Right lobe of liver (tissue), 6 donors: ENCODE results near the gene KLF11. TPM values are rescaled to one million over a fixed set of nuclear protein-coding genes. Genes with fewer than 3 reads are reported as not detected.

ENCODE experiments used
- ATAC-seq, 4 donors: fragments of 200-7000 bp; cut with Tn5 transposase; one replicate each; pipeline ENCODE4 v1.9.1; 2020; ENCODE audit warnings: mild to moderate bottlenecking in 4 of 4, moderate library complexity in 4 of 4
- DNase-seq, 3 donors: peaks; one replicate each; pipeline ENCODE4 v3.0.0-alpha.2; 2020
- H3K27ac ChIP-seq, 3 donors: fragments of 200-600 bp; one replicate each; pipeline ENCODE4 v1.8.0; 2022
- H3K27me3 ChIP-seq, 2 donors: fragments of 200-600 bp; one replicate each; pipeline ENCODE4 v1.8.0; 2022
- H3K36me3 ChIP-seq, 4 donors: fragments of 200-600 bp; sonication (generic) in 1 of 4; one replicate each; pipeline versions ENCODE4 v1.5.1 to v1.8.0; 2017 to 2022; ENCODE audit warnings: control low read depth in 1 of 4
- H3K4me1 ChIP-seq, 4 donors: fragments of 200-600 bp; sonication (generic) in 1 of 4; one replicate each; pipeline versions ENCODE4 v1.5.1 to v1.8.0; 2017 to 2022; ENCODE audit warnings: control low read depth in 1 of 4
- H3K4me3 ChIP-seq, 3 donors: fragments of 200-600 bp; one replicate each; pipeline ENCODE4 v1.8.0; 2022
- H3K9me3 ChIP-seq, 4 donors: fragments of 200-600 bp; sonication (generic) in 1 of 4; one replicate each; pipeline versions ENCODE4 v1.5.1 to v1.8.0; 2017 to 2022; ENCODE audit warnings: control low read depth in 1 of 4
- CTCF ChIP-seq, 4 donors: fragments of 200-600 bp in 3 of 4; fragments of 450-650 bp in 1 of 4; IDR thresholded peaks; one replicate each; pipeline versions ENCODE4 v1.5.1 to v1.8.0; 2016 to 2022; ENCODE audit warnings: antibody characterized with exemption in 4 of 4, mild to moderate bottlenecking in 2 of 4
- POLR2A ChIP-seq: fragments of 450-650 bp; IDR thresholded peaks from one replicate; pipeline ENCODE4 v1.6.1; 2017; ENCODE audit warnings: antibody characterized with exemption, mild to moderate bottlenecking
- WGBS: methylation state at CpG from one replicate; pipeline ENCODE4 v1.1.6; 2018; ENCODE audit warnings: low coverage, low lambda C conversion rate; ENCODE audit not compliant: insufficient coverage; ENCODE audit errors: missing lambda C conversion rate; 5-methylcytosine and 5-hydroxymethylcytosine counted together
- intact Hi-C, 2 donors: fragments of 100-400 bp; cut with DNase I; formaldehyde crosslinking; loops; one replicate each; pipeline versions ENCODE4 v1.11.2 to v1.14.1; 2022
- total RNA-seq, 6 experiments: library from RNA; depleted of rRNA in 2 of 6; stranded (reverse); fragments of >200 nt in 2 of 6; fragmentation: NEBNext Ultra II Directional in 3 of 6; extraction: Animal tissue kit (Norgen Biotek cat#: 25700) in 3 of 6; gene quantifications; one replicate each; pipeline versions ENCODE4 v1.1.0 to v1.2.4, GENCODE V29; 2016 to 2023
- donor health status: DM: no; HTN: yes; CAD: no.
- donor health status: DM: no; HTN: no; CAD: no.
- donor health status: DM: no; HTN: no; CAD: no.
- donor health status: DM: no; HTN: yes; CAD: no.
- donor health status: DM: no; HTN: yes; CAD: no.

Gene KLF11
- total RNA-seq, 6 experiments from 2014 or later = 10.9 to 40.1 (median 27.8) TPM

- peak; percentile 98 to 99 (median 99) for DNase-seq
- Histone ChIP-seq H3K9me3 (no peaks in the 10 kb centered on the region), H3K27me3 (no peaks in the 10 kb centered on the region), H3K4me3 (peak overlapping the region; percentile 62 to 85 (median 81)), H3K4me1 (peaks cover 0 to 66% (median 21%) of the 10 kb centered on the region in 4 donors), H3K27ac (peak overlapping the region; percentile 89 to 98 (median 95)), H3K36me3 (peaks cover 3 to 21% (median 12%) of the 10 kb centered on the region in 4 donors)
- peak; percentile 54 to 81 (median 64) for ATAC-seq
- WGBS = 8% methylated on average over 12 of the region's 90 CpGs
- no peak for TF ChIP-seq CTCF (IDR thresholded peaks at IDR 0.05)
- TF ChIP-seq POLR2A = peak; percentile 65
- intact Hi-C loops = no loop called here
Observed at GRCh38 chr2:10043906-10044601, 704 bp downstream of the KLF11 start.

GRCh38 chr2:10045561-10046355 lies 2.4 kb downstream of the KLF11 start:
- Histone ChIP-seq H3K27ac (peak overlapping the region; percentile 89 to 95 (median 94)), H3K36me3 (peaks cover 3 to 33% (median 18%) of the 10 kb centered on the region in 4 donors), H3K4me3 (peak overlapping the region; percentile 62 to 85 (median 81)), H3K9me3 (no peaks in the 10 kb centered on the region), H3K27me3 (no peaks in the 10 kb centered on the region), H3K4me1 (peaks cover 0 to 60% (median 22%) of the 10 kb centered on the region in 4 donors)
- intact Hi-C loops = loop anchor here (5.0 kb wide), 1 partner anchor 58 kb away; no protein-coding TSS in a partner anchor
- no peak for TF ChIP-seq CTCF (IDR thresholded peaks at IDR 0.05)
- TF ChIP-seq POLR2A = peak; percentile 96
- DNase-seq (peak; percentile 88 to 92 (median 92)), ATAC-seq (peak; percentile 54 to 65 (median 60))
- 22% methylated on average over 12 of the region's 20 CpGs for WGBS

- H3K27ac ChIP-seq = peak overlapping the region in 2 of 3 donors; percentile 2 to 94
- peaks cover 3 to 34% (median 23%) of the 10 kb centered on the region in 4 donors for H3K36me3 ChIP-seq
- ATAC-seq (no peak), DNase-seq (peak in 1 of 3 donors; percentile 53)
- intact Hi-C loops = loop anchor here (5.0 kb wide), 1 partner anchor 60 kb away; no protein-coding TSS in a partner anchor
- WGBS = 25% methylated on average over 7 of the region's 7 CpGs
- peak overlapping the region in 2 of 3 donors; percentile 81 to 85 for H3K4me3 ChIP-seq
- TF ChIP-seq POLR2A = no peak
- TF ChIP-seq CTCF (IDR thresholded peaks at IDR 0.05) = peak in 1 of 4 donors; percentile 12
- peaks cover 0 to 48% (median 16%) of the 10 kb centered on the region in 4 donors for H3K4me1 ChIP-seq
- no peaks in the 10 kb centered on the region for H3K9me3 ChIP-seq
- no peaks in the 10 kb centered on the region for H3K27me3 ChIP-seq
Observed at GRCh38 chr2:10046931-10047330, 3.6 kb downstream of the KLF11 start.

GRCh38 chr2:10047616-10048500 lies 4.5 kb downstream of the KLF11 start:
- Histone ChIP-seq H3K36me3 (peaks cover 3 to 43% (median 30%) of the 10 kb centered on the region in 4 donors), H3K4me1 (peaks cover 0 to 45% (median 13%) of the 10 kb centered on the region in 4 donors), H3K27me3 (no peaks in the 10 kb centered on the region), H3K4me3 (peak overlapping the region in 2 of 3 donors; percentile 81 to 85), H3K27ac (peak overlapping the region in 2 of 3 donors; percentile 36 to 94), H3K9me3 (no peaks in the 10 kb centered on the region)
- intact Hi-C loops = loop anchor here (5.0 kb wide), 1 partner anchor 61 kb away; no protein-coding TSS in a partner anchor
- DNase-seq (peak in 2 of 3 donors; percentile 78 to 79), ATAC-seq (peak in 3 of 4 donors; percentile 5 to 25 (median 13))
- WGBS = 34% methylated on average over 8 of the region's 15 CpGs
- TF ChIP-seq CTCF (IDR thresholded peaks at IDR 0.05) (no peak), POLR2A (no peak)
